WTC11 (cell line): ENCODE data around the gene SUB1.

ENCODE experiments used
- CREB1 ChIP-seq: sonication (generic); formaldehyde crosslinking; IDR thresholded peaks from 2 replicates; pipeline ENCODE4 v1.8.0; 2023; ENCODE audit warnings: mild to moderate bottlenecking, missing genetic modification reagents
- ELF4 ChIP-seq: sonication (generic); formaldehyde crosslinking; IDR thresholded peaks from 2 replicates; pipeline ENCODE4 v1.8.1; 2022; ENCODE audit warnings: low read depth, mild to moderate bottlenecking, moderate library complexity, missing genetic modification reagents
- FOXP1 ChIP-seq: sonication (generic); formaldehyde crosslinking; IDR thresholded peaks from 2 replicates; pipeline ENCODE4 v1.8.0; 2022; ENCODE audit warnings: missing genetic modification reagents, mild to moderate bottlenecking, moderate library complexity, borderline replicate concordance
- JUN ChIP-seq: sonication (generic); formaldehyde crosslinking; IDR thresholded peaks from 2 replicates; pipeline ENCODE4 v1.8.0; 2023; ENCODE audit warnings: mild to moderate bottlenecking, missing genetic modification reagents
- NFYB ChIP-seq: sonication (generic); formaldehyde crosslinking; conservative IDR thresholded peaks from 2 replicates; pipeline ENCODE4 v1.8.0; 2022; ENCODE audit warnings: low read depth, missing genetic modification reagents
- SMAD3 ChIP-seq: sonication (generic); formaldehyde crosslinking; IDR thresholded peaks from 2 replicates; pipeline ENCODE4 v1.8.0; 2022; ENCODE audit warnings: missing genetic modification reagents, mild to moderate bottlenecking, borderline replicate concordance
- SP1 ChIP-seq: sonication (generic); formaldehyde crosslinking; conservative IDR thresholded peaks from 2 replicates; pipeline ENCODE4 v1.8.1; 2022; ENCODE audit warnings: missing genetic modification reagents
- TCF7 ChIP-seq: sonication (generic); formaldehyde crosslinking; IDR thresholded peaks from 2 replicates; pipeline ENCODE4 v1.8.0; 2022; ENCODE audit warnings: mild to moderate bottlenecking, low read depth, missing genetic modification reagents, moderate library complexity
- TF ChIP-seq, protein P1 (sequence below): fragments of 200-600 bp; IDR thresholded peaks from 2 replicates; pipeline ENCODE4 v1.8.0; 2022; ENCODE audit warnings: antibody characterized with exemption
- TF ChIP-seq, protein P2 (sequence below): sonication (generic); formaldehyde crosslinking; IDR thresholded peaks from 2 replicates; pipeline ENCODE4 v1.8.0; 2022; ENCODE audit warnings: mild to moderate bottlenecking, missing genetic modification reagents
- TF ChIP-seq, protein P3 (sequence below): sonication (generic); formaldehyde crosslinking; IDR thresholded peaks from 2 replicates; pipeline ENCODE4 v1.8.0; 2022; ENCODE audit warnings: mild to moderate bottlenecking, missing genetic modification reagents
- TF ChIP-seq, protein P4 (sequence below): sonication (generic); formaldehyde crosslinking; conservative IDR thresholded peaks from 2 replicates; pipeline ENCODE4 v1.8.1; 2022; ENCODE audit warnings: mild to moderate bottlenecking, missing genetic modification reagents
- TF ChIP-seq, protein P5 (sequence below): fragments of 250-450 bp; sonication (Bioruptor Pico); IDR thresholded peaks from 2 replicates; pipeline ENCODE4 v1.9.0; 2021; ENCODE audit warnings: mild to moderate bottlenecking
- TF ChIP-seq, protein P6 (sequence below): sonication (generic); formaldehyde crosslinking; IDR thresholded peaks from 2 replicates; pipeline ENCODE4 v1.8.1; 2022; ENCODE audit warnings: low read depth, missing genetic modification reagents, borderline replicate concordance

DNA sequence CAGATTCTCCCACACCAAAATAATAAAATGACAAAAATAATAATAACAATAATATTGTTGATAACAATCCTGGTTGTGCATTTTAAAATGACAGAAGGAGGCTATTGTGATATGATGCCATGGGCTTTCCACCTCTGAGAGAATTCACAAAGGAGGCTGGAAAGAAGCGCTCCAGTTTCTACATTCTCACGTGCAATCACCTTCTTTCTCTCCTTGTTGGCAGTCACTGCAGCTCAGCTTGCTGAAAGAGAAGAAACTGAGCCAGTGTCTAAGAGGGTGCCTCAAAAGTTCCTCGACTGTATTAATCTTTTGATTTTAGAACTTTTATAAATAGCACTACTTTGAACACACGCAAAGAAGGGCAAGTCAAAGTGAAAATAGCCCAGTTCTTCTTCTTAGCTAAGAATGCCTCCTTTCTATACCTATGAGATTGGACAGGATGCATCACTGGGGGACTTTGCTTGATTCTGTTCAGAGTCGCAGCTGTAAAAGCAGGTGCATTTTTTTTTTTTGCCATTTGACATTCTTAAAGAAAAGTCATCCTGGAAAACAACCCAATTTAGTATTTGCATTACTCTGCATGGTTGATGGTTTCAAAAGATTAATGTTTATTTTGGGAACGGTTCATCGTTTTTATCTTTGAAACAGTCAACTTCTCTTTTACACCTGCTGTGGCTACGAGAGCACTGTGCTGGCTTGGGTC is 12.4 kb upstream of the SUB1 start:
- TF ChIP-seq, protein P1, sequence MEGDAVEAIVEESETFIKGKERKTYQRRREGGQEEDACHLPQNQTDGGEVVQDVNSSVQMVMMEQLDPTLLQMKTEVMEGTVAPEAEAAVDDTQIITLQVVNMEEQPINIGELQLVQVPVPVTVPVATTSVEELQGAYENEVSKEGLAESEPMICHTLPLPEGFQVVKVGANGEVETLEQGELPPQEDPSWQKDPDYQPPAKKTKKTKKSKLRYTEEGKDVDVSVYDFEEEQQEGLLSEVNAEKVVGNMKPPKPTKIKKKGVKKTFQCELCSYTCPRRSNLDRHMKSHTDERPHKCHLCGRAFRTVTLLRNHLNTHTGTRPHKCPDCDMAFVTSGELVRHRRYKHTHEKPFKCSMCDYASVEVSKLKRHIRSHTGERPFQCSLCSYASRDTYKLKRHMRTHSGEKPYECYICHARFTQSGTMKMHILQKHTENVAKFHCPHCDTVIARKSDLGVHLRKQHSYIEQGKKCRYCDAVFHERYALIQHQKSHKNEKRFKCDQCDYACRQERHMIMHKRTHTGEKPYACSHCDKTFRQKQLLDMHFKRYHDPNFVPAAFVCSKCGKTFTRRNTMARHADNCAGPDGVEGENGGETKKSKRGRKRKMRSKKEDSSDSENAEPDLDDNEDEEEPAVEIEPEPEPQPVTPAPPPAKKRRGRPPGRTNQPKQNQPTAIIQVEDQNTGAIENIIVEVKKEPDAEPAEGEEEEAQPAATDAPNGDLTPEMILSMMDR: no peak
- TF ChIP-seq NFYB (CRISPR knock-in tag) (no peak), JUN (CRISPR knock-in tag) (no peak), TCF7 (CRISPR knock-in tag) (no peak), ELF4 (CRISPR knock-in tag) (no peak), SP1 (no peak), SMAD3 (CRISPR knock-in tag) (no peak), CREB1 (CRISPR knock-in tag) (no peak), FOXP1 (CRISPR knock-in tag) (no peak)
- TF ChIP-seq, protein P2, sequence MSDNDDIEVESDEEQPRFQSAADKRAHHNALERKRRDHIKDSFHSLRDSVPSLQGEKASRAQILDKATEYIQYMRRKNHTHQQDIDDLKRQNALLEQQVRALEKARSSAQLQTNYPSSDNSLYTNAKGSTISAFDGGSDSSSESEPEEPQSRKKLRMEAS: no peak
- TF ChIP-seq, protein P3, sequence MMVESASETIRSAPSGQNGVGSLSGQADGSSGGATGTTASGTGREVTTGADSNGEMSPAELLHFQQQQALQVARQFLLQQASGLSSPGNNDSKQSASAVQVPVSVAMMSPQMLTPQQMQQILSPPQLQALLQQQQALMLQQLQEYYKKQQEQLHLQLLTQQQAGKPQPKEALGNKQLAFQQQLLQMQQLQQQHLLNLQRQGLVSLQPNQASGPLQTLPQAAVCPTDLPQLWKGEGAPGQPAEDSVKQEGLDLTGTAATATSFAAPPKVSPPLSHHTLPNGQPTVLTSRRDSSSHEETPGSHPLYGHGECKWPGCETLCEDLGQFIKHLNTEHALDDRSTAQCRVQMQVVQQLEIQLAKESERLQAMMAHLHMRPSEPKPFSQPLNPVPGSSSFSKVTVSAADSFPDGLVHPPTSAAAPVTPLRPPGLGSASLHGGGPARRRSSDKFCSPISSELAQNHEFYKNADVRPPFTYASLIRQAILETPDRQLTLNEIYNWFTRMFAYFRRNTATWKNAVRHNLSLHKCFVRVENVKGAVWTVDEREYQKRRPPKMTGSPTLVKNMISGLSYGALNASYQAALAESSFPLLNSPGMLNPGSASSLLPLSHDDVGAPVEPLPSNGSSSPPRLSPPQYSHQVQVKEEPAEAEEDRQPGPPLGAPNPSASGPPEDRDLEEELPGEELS: no peak
- TF ChIP-seq, protein P4, sequence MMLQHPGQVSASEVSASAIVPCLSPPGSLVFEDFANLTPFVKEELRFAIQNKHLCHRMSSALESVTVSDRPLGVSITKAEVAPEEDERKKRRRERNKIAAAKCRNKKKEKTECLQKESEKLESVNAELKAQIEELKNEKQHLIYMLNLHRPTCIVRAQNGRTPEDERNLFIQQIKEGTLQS (CRISPR knock-in tag): no peak
- TF ChIP-seq, protein P5, sequence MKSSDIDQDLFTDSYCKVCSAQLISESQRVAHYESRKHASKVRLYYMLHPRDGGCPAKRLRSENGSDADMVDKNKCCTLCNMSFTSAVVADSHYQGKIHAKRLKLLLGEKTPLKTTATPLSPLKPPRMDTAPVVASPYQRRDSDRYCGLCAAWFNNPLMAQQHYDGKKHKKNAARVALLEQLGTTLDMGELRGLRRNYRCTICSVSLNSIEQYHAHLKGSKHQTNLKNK (CRISPR knock-in tag): no peak
- TF ChIP-seq, protein P6, sequence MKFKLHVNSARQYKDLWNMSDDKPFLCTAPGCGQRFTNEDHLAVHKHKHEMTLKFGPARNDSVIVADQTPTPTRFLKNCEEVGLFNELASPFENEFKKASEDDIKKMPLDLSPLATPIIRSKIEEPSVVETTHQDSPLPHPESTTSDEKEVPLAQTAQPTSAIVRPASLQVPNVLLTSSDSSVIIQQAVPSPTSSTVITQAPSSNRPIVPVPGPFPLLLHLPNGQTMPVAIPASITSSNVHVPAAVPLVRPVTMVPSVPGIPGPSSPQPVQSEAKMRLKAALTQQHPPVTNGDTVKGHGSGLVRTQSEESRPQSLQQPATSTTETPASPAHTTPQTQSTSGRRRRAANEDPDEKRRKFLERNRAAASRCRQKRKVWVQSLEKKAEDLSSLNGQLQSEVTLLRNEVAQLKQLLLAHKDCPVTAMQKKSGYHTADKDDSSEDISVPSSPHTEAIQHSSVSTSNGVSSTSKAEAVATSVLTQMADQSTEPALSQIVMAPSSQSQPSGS (CRISPR knock-in tag): no peak
